B cell (primary cell): Measurements from ENCODE around the gene DDRGK1. TPM values are rescaled to one million over a fixed set of nuclear protein-coding genes. Genes with fewer than 3 reads are reported as not detected.

Source experiments
- ATAC-seq: fragments of 200-7000 bp; cut with Tn5 transposase; one replicate; pipeline ENCODE4 v1.10.0; 2021; ENCODE audit warnings: low read depth, mild to moderate bottlenecking, moderate number of reproducible peaks, moderate library complexity
- CTCF ChIA-PET: fragments of 350-600 bp; sonication (Branson Sonifier 250); formaldehyde crosslinking; loops from one replicate; lab custom pipeline; 2021; ENCODE audit warnings: antibody characterized with exemption, inconsistent platforms; lab: Charles Lee
- POLR2A ChIA-PET: fragments of 350-600 bp; sonication (Branson Sonifier 250); formaldehyde crosslinking; loops from one replicate; lab custom pipeline; 2021; ENCODE audit warnings: antibody characterized with exemption; lab: Charles Lee
- DNase-seq: peaks from one replicate; pipeline ENCODE4 v3.0.0; 2013
- H2AFZ ChIP-seq: 2 replicates; pipeline ENCODE4 v1.6.1; 2012; ENCODE audit warnings: mild to moderate bottlenecking, low read depth, low read length; ENCODE audit not compliant: insufficient read depth, poor library complexity, severe bottlenecking
- H3K27ac ChIP-seq, 2 donors: 1 replicate in 1 of 2; 2 replicates in 1 of 2; pipeline ENCODE4 v1.5.1; 2012 to 2013; ENCODE audit warnings: low read length in 2 of 2, mild to moderate bottlenecking in 2 of 2, moderate library complexity in 1 of 2
- H3K27me3 ChIP-seq, 4 experiments: fragments of 200-600 bp in 1 of 4; sonication (generic) in 1 of 4; replicated peaks in 1 of 4; 1 replicate in 2 of 4; 2 replicates in 2 of 4; pipeline versions ENCODE4 v1.6.1 to v1.7.0; 2013 to 2016; ENCODE audit warnings: low read length in 3 of 4, mild to moderate bottlenecking in 2 of 4, mixed read lengths in 1 of 4, moderate library complexity in 1 of 4; ENCODE audit not compliant: insufficient read depth in 4 of 4, control insufficient read depth in 3 of 4; ENCODE audit errors: control extremely low read depth in 1 of 4
- H3K36me3 ChIP-seq, 2 experiments: replicated peaks in 1 of 2; 1 replicate in 1 of 2; 2 replicates in 1 of 2; pipeline versions ENCODE4 v1.6.1 to v1.7.1; 2013; ENCODE audit warnings: low read length in 1 of 2; ENCODE audit not compliant: insufficient read depth in 2 of 2, control insufficient read depth in 1 of 2; ENCODE audit errors: control extremely low read depth in 1 of 2, extremely low read depth in 1 of 2
- H3K4me1 ChIP-seq, 2 donors: fragments of 200-600 bp in 1 of 2; sonication (generic) in 1 of 2; 1 replicate in 1 of 2; 2 replicates in 1 of 2; pipeline versions ENCODE4 v1.5.1 to v1.6.1; 2013 to 2017; ENCODE audit warnings: low read length in 2 of 2; ENCODE audit not compliant: control insufficient read depth in 2 of 2, insufficient read depth in 2 of 2
- H3K4me2 ChIP-seq: replicated peaks from 2 replicates; pipeline ENCODE3; 2012; ENCODE audit warnings: mild to moderate bottlenecking, low read depth, low read length; ENCODE audit not compliant: poor library complexity, severe bottlenecking
- H3K4me3 ChIP-seq, 5 experiments: fragments of 200-600 bp in 1 of 5; sonication (generic) in 1 of 5; 1 replicate in 3 of 5; 2 replicates in 2 of 5; pipeline versions ENCODE4 v1.5.1 to v1.7.0; 2011 to 2016; ENCODE audit warnings: low read length in 4 of 5, mild to moderate bottlenecking in 4 of 5, low read depth in 2 of 5, control low read depth in 1 of 5, moderate library complexity in 1 of 5; ENCODE audit not compliant: insufficient read depth in 1 of 5; ENCODE audit errors: control extremely low read depth in 1 of 5, extremely low read depth in 1 of 5
- H3K79me2 ChIP-seq: fragments of 200-600 bp; sonication (generic); one replicate; pipeline ENCODE4 v1.6.0; 2016; ENCODE audit warnings: low read length; ENCODE audit not compliant: control insufficient read depth, insufficient read depth
- H3K9ac ChIP-seq: fragments of 200-600 bp; sonication (generic); 2 replicates; pipeline ENCODE4 v1.6.1; 2017; ENCODE audit warnings: mild to moderate bottlenecking, low read length, moderate library complexity
- H3K9me3 ChIP-seq, 3 donors: one replicate each; pipeline versions ENCODE4 v1.6.1 to v1.7.1; 2013; ENCODE audit warnings: low read length in 2 of 3; ENCODE audit not compliant: control insufficient read depth in 2 of 3, insufficient read depth in 1 of 3; ENCODE audit errors: control extremely low read depth in 1 of 3
- H4K20me1 ChIP-seq: 2 replicates; pipeline ENCODE4 v1.6.0; 2012; ENCODE audit warnings: mild to moderate bottlenecking, low read length; ENCODE audit not compliant: insufficient read depth, control insufficient read depth, poor library complexity, severe bottlenecking
- H3K27ac Mint-ChIP-seq: one replicate; pipeline ENCODE4 v1.8.0; 2021; ENCODE audit warnings: mixed read lengths
- H3K27me3 Mint-ChIP-seq: one replicate; pipeline ENCODE4 v1.8.0; 2021; ENCODE audit warnings: mixed read lengths
- H3K4me1 Mint-ChIP-seq: one replicate; pipeline ENCODE4 v1.8.0; 2021; ENCODE audit warnings: mixed read lengths
- H3K4me3 Mint-ChIP-seq: one replicate; pipeline ENCODE4 v1.8.0; 2021; ENCODE audit warnings: mixed read lengths
- H3K9me3 Mint-ChIP-seq: one replicate; pipeline ENCODE4 v1.8.0; 2022; ENCODE audit warnings: mixed read lengths; ENCODE audit not compliant: insufficient read depth
- EZH2 ChIP-seq: IDR thresholded peaks from 2 replicates; pipeline ENCODE4 v1.6.1; 2012; ENCODE audit warnings: borderline replicate concordance, low read depth, mild to moderate bottlenecking, moderate library complexity, low read length; ENCODE audit not compliant: insufficient read depth, poor library complexity, severe bottlenecking
- WGBS: methylation state at CpG from one replicate; pipeline ENCODE4 v1.1.5; 2013; ENCODE audit warnings: missing lambda C conversion rate; ENCODE audit not compliant: insufficient coverage; 5-methylcytosine and 5-hydroxymethylcytosine counted together
- intact Hi-C: fragments of 100-400 bp; cut with micrococcal nuclease; formaldehyde crosslinking; loops from one replicate; pipeline ENCODE4 v1.10.0; 2022
- polyA plus RNA-seq: library from polyadenylated mRNA; depleted of rRNA; stranded (reverse); fragments of >200 nt; gene quantifications from 2 replicates; pipeline ENCODE4 v1.2.3, GENCODE V29; 2012
- total RNA-seq, 2 donors: library from RNA; stranded (reverse); fragments of 120-200 nt in 1 of 2; gene quantifications; 1 replicate in 1 of 2; 2 replicates in 1 of 2; pipeline versions ENCODE4 v1.2.3 to v1.2.4, GENCODE V29; 2013 to 2022
- TF ChIP-seq, protein P1 (sequence below): fragments of 200-600 bp; IDR thresholded peaks from one replicate; pipeline ENCODE4 v1.8.0; 2022; ENCODE audit warnings: antibody characterized with exemption, mild to moderate bottlenecking

The DDRGK1 gene
- total and polyA plus RNA-seq, 2 donors (not counting 1 experiment from before 2014, with no cell fraction given) = 35.6 to 51.9 TPM

DNA sequence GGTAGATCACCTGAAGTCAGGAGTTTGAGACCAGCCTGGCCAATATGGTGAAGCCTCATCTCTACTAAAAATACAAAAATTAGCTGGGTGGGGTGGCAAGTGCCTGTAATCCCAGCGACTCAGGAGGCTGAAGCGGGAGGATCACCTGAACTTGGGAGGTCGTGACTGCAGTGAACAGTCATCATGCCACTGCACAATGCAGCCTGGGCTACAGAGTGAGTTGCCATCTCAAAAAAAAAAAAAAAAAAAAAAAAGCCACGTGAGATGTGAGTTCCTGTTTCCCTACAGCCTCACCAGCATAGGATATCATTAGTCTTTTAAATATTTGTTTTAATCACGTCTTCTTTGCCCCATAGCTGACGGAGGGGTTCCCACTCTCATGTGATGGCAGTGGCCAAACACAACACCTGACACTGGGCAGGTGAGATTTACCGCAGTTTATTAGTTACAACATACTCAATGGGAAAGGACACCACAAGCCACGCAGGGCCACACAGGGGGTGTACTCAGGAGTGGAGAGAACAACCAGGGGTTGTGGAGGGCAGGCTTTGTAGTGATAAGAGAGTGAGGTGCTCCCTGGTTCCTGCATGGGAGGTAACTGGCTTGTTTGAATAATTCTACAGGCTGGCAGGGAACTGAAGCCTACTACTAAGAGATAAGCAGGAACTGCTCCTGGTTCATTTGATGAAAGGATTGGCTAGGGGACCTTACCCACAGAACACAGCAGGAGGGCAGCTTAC is 26.6 kb downstream of the DDRGK1 start:
- ChIA-PET POLR2A (no interaction called here), CTCF (interaction anchor here (0.7 kb wide), 1 partner anchor 91 kb away, joined by 4 read pairs; no protein-coding TSS in a partner anchor)
- H3K27ac Mint-ChIP-seq = no peak overlapping the region
- Histone ChIP-seq H2AFZ (no peak overlapping the region), H3K9me3 (peaks cover 0 to 10% (median 0%) of the 10 kb centered on the region in 3 donors), H3K4me1 (peaks cover 12% of the 10 kb centered on the region in 2 donors), H3K27ac (no peak overlapping the region), H3K9ac (no peak overlapping the region), H3K4me2 (no peak overlapping the region), H3K27me3 (peaks cover 0 to 18% (median 14%) of the 10 kb centered on the region in 4 experiments), H4K20me1 (no peaks in the 10 kb centered on the region), H3K79me2 (no peaks in the 10 kb centered on the region), H3K36me3 (no peaks in the 10 kb centered on the region), H3K4me3 (no peak overlapping the region)
- peaks cover 10% of the 10 kb centered on the region for H3K4me1 Mint-ChIP-seq
- ATAC-seq (no peak), DNase-seq (no peak)
- intact Hi-C loops = no loop called here
- peaks cover 16% of the 10 kb centered on the region for H3K27me3 Mint-ChIP-seq
- TF ChIP-seq EZH2 = no peak
- TF ChIP-seq, protein P1, sequence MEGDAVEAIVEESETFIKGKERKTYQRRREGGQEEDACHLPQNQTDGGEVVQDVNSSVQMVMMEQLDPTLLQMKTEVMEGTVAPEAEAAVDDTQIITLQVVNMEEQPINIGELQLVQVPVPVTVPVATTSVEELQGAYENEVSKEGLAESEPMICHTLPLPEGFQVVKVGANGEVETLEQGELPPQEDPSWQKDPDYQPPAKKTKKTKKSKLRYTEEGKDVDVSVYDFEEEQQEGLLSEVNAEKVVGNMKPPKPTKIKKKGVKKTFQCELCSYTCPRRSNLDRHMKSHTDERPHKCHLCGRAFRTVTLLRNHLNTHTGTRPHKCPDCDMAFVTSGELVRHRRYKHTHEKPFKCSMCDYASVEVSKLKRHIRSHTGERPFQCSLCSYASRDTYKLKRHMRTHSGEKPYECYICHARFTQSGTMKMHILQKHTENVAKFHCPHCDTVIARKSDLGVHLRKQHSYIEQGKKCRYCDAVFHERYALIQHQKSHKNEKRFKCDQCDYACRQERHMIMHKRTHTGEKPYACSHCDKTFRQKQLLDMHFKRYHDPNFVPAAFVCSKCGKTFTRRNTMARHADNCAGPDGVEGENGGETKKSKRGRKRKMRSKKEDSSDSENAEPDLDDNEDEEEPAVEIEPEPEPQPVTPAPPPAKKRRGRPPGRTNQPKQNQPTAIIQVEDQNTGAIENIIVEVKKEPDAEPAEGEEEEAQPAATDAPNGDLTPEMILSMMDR = no peak
- H3K4me3 Mint-ChIP-seq = no peak overlapping the region
- no peaks in the 10 kb centered on the region for H3K9me3 Mint-ChIP-seq
- 88% methylated on average over 4 of the region's 8 CpGs for WGBS

DNA sequence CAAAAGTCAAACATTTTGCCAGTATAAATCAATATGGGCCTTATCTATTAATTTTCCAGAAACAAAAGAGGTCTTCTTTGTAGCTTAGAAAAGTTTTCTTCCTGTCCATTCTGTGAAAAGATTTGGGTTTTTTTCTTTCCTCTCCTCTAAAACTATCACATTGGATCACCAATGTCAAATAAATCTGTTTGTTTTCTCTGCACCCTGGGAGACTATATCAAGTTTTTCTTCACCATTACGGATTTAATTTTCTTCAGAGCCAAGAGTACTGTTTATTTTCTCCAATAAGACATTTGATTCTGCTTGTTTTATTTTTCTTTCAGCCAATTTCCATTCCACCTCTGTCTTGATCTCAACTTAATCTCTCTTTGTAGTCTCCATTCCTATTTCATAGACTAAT is 29.2 kb downstream of the DDRGK1 start:
- no peaks in the 10 kb centered on the region for H3K36me3 ChIP-seq
- ChIA-PET POLR2A (no interaction called here), CTCF (no interaction called here)
- H2AFZ ChIP-seq = no peak overlapping the region
- TF ChIP-seq EZH2 = no peak
- TF ChIP-seq, protein P1 = no peak
- peaks cover 18 to 19% of the 10 kb centered on the region in 2 donors for H3K4me1 ChIP-seq
- H3K9ac ChIP-seq = no peak overlapping the region
- H3K27ac ChIP-seq = no peak overlapping the region
- intact Hi-C loops = no loop called here
- DNase-seq (no peak), ATAC-seq (no peak)
- peaks cover 0 to 14% (median 0%) of the 10 kb centered on the region in 3 donors for H3K9me3 ChIP-seq
- no peak overlapping the region for H3K4me3 ChIP-seq
- peak overlapping the region; percentile 0 for H3K4me3 Mint-ChIP-seq
- no peaks in the 10 kb centered on the region for H4K20me1 ChIP-seq
- 100% methylated on average over 1 of the region's 1 CpG for WGBS
- H3K4me2 ChIP-seq = no peak overlapping the region
- peaks cover 32% of the 10 kb centered on the region for H3K27me3 Mint-ChIP-seq
- H3K4me1 Mint-ChIP-seq = peaks cover 17% of the 10 kb centered on the region
- H3K27me3 ChIP-seq = peaks cover 0 to 30% (median 23%) of the 10 kb centered on the region in 4 experiments
- H3K79me2 ChIP-seq = no peaks in the 10 kb centered on the region
- H3K9me3 Mint-ChIP-seq = no peaks in the 10 kb centered on the region
- no peak overlapping the region for H3K27ac Mint-ChIP-seq
